Stimulated activated CD8-positive, alpha-beta memory T cell treated with anti-CD3 and anti-CD28 coated beads, Interleukin-15, amount 100 ng/mL, for 1 hour (primary cell): ENCODE data around the gene CDK8.

Experiments
- DNase-seq: peaks from one replicate; pipeline ENCODE4 v3.0.0-alpha.2; 2020; ENCODE audit warnings: low read depth

Gene CDK8

GRCh38 chr13:26384587-26384986, 130.7 kb downstream of the CDK8 start:
- DNase-seq: no peak

DNA sequence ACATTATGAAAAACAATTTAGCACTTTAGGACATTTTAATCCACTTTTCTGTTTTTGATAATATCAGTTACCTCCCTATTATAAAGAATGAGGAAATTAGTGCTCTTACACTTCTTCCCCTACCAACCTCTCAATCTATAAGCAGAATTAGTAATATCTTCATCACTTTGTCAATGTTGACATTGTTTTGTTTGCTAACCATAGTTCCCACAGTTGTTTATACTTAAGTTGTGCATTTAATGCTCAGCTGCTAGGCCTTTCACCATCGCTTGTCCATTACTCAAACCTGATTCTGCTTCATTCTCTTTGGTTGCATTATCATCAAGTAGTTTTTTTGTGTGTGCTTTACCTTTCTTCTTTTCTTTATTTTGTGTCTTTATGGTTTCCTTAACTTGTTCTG, 132.1 kb downstream of the CDK8 start:
- DNase-seq: no peak

GRCh38 chr13:26390203-26390602, 136.3 kb downstream of the CDK8 start:
- no peak for DNase-seq

GRCh38 chr13:26400545-26400944, 146.6 kb downstream of the CDK8 start:
- no peak for DNase-seq

- DNase-seq: no peak
Observed at GRCh38 chr13:26401069-26401468, 147.1 kb downstream of the CDK8 start.

DNA sequence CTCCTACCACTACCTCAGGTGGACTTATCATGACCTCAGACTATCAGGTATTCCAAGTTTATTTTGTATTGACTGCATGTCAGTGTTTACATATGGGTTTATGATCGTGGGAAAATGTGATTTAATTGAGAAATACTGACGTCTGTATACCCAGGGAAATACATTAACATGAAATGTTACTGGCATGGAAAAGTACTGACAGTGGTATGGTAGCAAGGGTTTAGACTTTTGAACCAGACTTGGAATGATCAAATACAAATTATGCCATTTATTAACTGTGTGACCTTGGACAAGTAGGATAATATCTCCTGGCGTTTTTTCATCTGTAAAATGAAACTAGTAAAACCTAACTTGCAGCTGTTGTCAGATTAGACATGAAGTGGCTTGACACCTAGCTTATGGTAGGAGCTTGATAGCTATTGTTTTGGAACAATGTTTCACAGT, 147.7 kb downstream of the CDK8 start:
- no peak for DNase-seq

DNA sequence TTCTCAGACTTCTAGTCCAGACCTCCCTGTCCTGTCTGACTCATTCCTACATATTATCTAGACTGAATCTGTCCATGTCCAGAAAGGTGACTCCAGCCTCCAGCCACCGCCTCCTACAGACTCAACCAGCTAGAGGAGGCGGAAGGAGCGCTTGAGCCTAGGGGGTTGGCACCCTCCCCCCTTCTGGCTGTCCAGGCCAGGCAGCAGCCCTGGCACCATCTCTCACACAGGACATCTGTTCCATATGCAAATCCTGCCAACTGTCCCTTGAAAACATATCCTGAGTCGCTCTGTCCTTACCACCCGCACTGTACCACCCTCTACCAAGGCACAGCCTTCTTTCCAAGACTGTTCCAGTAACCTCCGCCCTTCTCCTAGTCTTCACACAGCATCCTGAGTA, 152.9 kb downstream of the CDK8 start:
- DNase-seq: no peak

GRCh38 chr13:26411206-26411605, 157.3 kb downstream of the CDK8 start:
- DNase-seq: no peak

DNA sequence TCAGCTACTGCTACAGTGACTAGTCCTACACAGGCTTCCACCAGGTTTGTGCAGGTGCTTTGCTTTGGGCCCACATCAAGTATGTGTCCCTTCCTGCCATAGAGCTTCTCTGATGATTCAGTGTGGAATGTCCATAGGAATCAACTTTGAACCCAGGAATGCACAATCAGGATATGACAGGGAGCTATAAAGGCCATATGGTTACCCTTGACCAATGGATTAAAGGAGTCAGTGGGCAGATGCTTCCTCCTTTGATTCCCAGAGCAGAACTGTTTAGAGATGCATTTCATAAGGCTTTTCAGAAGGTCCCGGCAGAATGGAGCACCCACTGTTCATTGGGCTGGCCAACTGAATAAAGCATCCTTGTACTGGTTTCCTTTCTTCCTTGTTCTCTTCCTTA, 158.3 kb downstream of the CDK8 start:
- DNase-seq: no peak

DNA sequence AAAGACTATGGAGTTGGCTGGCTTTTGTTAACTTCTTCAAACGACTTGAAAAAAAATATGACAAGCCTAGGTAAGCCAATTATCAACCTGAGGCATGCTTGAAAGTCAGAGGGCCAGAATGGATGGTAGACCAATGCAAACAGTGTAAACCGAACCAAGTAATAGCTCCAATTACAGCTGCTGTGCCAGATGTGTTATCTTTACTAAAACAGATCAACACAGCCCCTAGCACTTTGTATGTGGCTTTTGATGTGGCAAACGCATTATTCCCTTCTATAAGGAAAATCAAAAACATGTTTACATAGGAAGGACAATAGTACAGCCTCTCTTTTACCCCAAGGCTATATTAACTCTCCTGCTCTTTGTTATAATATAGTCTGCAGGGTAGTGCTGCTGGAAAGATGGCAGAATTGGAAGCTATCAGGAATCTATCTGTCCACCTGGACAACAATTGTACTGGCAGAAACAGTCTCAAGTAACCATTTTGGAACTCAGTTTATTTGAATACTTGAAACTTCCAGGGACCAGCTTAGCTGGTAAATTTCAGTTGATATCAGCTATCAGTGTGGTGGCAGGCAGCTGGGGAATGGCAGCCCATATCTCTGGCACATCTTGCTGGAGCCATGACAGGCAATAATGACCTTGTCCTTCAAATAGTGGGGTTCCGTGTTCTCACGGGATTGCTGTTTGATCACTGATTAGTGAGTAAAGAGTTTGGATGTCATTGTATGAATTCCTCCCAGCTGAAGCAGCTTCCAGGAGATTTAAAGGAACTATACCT, 159.2 kb downstream of the CDK8 start:
- no peak for DNase-seq

DNA sequence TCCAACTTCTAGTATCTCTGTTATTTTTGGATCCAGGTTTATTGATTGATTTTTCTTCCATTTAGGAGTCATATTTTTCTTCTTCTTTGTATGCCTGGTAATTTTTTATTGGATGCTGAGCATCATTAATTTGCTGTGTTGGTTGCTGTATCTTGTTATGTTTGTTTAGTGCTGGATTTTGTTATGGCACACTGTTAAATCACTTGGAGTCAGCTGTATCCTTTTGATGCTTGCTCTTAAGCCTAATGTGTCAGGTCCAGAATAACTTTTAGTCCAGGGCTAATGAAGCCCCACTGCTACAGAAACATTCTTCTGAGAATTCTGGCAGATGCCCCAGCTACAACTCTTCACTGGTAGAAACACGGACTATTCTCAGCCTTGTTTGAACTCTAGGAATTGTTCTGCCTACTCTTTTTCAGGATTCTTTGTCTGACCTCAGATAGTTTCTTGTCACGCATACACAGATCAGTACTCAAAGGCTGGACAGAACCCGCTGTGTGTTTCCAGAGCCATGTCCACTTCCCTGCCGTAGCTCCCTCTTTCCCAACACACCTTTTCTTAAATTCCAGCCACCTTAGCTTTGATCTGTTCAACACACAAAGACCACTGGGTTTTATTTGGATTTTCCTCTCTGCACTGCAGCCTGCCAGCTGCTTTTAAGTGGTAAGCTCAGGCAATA, 166.5 kb downstream of the CDK8 start:
- no peak for DNase-seq

DNA sequence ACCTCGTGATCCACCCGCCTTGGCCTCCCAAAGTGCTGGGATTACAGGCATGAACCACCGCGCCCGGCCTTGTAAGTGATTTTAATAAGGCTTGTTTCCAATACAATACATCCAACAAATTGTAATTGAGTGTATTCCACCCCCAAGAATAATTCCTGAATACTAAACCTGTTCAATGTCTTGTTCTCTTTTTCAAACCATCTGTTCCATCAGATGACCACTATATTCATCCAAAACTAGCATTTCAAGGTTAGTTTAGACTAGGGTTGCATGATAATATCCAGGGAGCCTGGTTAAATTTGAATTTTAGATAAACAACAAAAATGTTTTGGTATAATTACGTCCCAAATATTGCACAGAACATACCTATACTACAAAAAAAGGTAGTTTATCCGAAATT, 168.1 kb downstream of the CDK8 start:
- no peak for DNase-seq

- DNase-seq: no peak
Observed at GRCh38 chr13:26423629-26424028, 169.7 kb downstream of the CDK8 start.

DNA sequence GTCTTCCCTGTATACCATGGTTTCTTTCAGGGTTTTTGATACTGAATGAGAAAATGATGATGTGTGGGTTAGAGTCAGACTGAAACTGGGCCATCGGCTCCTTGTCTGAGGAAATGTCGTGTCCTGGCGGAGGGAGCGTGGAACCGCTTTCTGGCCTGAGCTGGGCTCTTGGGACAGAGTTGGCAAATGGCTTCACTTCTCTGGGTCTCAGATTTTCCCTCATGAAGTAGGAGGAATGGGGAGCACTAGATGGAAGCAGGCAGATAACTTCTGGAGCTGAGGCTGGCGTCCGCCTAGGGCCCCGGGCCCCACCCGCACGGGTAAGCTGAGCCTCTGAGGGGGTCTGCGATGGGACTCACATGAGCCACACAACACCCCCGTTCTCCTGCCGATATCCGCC, 170.3 kb downstream of the CDK8 start:
- no peak for DNase-seq

- DNase-seq: no peak
Observed at GRCh38 chr13:26425443-26426358, 171.8 kb downstream of the CDK8 start.

DNA sequence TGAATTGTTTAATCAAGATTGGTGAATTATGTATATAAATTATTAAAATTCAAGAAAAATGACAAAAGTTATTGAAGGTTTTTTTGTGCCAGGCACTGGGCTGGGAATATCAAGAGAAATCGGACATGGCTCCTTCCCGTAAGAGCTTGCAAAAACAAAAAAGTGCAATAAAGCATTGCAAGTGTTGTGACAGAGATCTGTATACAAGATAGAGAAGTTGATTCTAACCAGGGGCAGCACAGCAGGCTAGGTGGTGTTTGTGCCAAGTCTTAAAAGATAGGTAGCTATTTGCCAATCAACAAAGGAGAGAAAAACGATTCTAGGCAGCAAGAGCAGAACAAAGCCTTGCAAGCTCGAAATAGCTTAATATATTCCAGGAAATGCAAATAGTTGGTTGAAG, 179.8 kb downstream of the CDK8 start:
- DNase-seq: no peak

GRCh38 chr13:26435171-26435570, 181.2 kb downstream of the CDK8 start:
- DNase-seq: no peak

GRCh38 chr13:26435646-26436045, 181.7 kb downstream of the CDK8 start:
- no peak for DNase-seq

DNA sequence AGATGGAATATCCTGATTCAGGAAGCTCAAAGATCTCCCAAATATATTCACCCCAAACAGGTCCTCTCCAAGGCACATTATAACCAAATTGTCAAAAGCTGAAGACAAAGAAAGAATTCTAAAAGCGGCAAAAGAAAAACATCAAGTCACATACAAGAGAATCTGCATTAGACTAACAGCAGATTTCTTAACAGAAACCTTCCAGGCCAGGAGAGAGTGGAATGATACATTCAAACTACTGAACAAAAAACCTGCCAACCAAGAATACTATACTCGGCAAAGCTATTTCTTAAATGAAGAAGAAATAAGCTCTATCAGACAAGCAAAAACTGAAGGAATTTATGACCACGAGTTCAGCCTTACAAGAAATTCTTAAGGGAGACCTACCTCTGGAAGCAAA, 183.0 kb downstream of the CDK8 start:
- DNase-seq: no peak

DNA sequence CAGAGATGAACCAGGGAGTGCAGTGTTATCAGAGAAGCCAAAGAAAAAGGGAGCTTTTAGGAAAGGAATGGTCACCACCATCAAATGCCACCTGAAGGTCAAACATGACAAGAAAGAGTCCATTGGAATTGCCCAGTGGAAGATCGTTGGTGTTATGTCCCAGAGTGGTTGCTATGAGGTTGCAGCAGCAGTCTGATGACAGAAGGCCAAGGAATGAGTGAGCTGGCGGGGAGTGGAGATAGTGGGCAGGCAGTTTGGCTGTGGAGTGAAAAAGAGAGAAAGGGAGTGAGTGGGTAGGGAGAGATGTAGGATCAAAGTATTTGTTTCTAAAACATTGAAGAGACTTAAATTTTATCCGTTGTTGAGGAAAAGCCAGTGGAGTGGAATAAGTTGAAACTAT, 186.2 kb downstream of the CDK8 start:
- DNase-seq: no peak

- DNase-seq: no peak
Observed at GRCh38 chr13:26441476-26441875, 187.5 kb downstream of the CDK8 start.

- no peak for DNase-seq
Observed at GRCh38 chr13:26442541-26442940, 188.6 kb downstream of the CDK8 start.

DNA sequence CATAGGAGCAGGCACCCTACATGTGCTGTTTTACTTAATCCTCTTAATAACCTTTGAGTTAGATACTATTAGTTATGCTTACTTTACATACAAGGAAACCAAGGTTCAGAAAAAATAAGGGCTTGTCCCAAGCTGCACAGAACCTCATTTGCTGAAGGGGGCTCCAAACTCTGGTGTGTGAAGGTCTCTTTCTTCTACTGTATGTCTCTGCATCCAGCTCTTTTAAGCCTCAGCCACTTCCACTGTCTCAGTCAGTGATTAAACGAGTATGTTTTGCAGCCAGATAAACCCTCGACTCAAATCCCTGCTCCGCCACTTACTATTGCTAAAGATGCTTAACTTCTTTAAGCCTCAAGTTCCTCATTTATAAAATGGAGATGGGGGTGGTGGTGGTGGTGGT, 191.2 kb downstream of the CDK8 start:
- no peak for DNase-seq
